ENCODE results near the gene AIRE.
"Not testable (repeated sequence)": the region's sequence is repeated elsewhere in the genome, so short reads cannot be mapped to it uniquely, and the experiment has no call there.

Gene AIRE

GRCh38 chr21:44285138-44285992 lies at the start of gene AIRE:
AIRE (plus strand) TSS chr21:44285876; CDS start chr21:44286007, 131 bp downstream.
- peak; percentile 54 for DNase-seq (ENCODE audit: low read depth)

- DNase-seq (ENCODE audit: low read depth) = not testable (repeated sequence)
Observed at GRCh38 chr21:44240353-44240752, 45.3 kb upstream of the AIRE start.

- DNase-seq (ENCODE audit: low read depth) = not testable (repeated sequence)
Observed at GRCh38 chr21:44240842-44241241, 44.8 kb upstream of the AIRE start, which contains the start of gene ICOSLG. ICOSLG (minus strand) TSS chr21:44240943; CDS start chr21:44240817, 126 bp downstream.

DNA sequence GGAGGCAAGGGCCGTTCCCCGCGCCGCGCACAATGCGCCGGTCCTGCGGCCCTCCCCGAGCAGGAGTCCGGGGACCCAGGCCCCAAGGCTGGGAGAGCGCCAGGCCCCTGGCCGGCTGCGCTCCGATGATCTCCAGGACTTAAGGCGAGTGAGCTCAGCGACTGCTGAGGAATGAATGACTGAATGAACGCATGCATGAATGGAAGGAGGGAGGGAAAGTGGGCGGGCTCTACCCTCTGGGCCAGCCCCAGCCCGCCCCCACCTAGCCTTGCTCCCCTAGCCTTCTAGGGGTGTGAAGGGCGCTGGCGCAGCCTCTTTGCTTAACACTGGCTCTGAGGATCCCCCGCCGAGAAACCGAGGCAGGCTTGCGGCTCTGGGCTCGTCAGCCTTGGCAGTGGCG lies 44.4 kb upstream of the AIRE start:
- not testable (repeated sequence) for DNase-seq (ENCODE audit: low read depth)

- DNase-seq (ENCODE audit: low read depth) = not testable (repeated sequence)
Observed at GRCh38 chr21:44243980-44244379, 41.7 kb upstream of the AIRE start.

DNA sequence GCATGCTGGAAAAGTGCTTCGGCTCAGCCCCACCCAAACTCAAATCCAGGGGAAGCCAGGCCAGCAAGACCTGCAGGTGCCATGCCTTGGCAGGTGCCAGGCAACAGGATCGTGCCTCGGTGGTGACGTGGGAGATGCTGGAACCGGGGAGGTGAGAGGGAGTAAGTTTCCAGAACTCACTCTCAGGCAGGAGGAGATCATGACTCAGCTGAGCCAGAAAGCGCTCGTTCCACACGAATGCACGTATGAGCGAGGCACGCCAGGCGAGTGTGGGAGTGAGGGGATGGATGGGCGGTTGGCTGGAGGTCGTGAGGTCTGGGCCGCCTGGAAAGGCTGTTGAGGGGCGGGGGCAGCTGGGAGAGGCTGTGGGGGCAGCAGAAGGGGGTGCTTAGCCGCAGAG lies 37.8 kb upstream of the AIRE start:
- not testable (repeated sequence) for DNase-seq (ENCODE audit: low read depth)

DNA sequence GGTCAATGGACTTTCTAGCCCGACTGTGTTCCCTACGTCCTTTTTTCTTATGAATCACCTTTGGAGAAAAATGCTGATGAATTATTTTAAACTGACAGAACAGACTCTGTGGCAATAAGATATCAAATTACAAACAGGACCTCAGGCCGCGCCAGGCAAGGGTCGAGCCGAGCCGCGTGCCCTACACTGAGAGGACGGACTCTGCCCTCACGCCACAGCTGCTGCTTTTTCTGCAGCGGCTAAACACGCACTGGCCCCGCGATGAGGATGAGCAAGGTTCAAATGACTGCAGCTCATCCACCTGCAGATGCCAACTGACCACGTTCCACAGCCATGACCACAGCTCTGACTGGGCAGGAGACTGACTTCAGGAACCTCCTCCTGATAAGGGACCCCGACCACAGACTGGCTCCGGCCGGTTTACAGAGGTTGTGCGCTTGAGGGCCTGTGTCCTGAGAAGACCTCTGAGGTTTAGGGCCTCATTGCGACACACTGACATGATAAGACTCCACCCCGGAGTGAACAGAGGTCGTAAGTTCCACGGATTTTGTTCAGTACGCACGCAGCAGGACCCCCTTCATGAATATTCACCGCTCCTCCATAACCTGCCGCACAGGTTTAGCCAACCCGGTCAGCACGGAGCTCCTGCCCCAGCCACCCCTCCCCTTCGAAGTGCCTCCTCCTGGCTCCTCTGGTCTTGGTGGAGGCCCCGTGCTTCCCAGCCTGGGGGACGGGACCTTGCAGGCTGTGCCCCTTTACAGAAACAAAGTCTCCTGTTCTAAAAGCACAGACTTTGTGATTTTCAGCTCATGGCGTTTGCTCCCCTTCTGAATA lies 36.3 kb upstream of the AIRE start:
- not testable (repeated sequence) for DNase-seq (ENCODE audit: low read depth)

- no peak for DNase-seq (ENCODE audit: low read depth)
Observed at GRCh38 chr21:44253832-44254710, 31.6 kb upstream of the AIRE start.

- no peak for DNase-seq (ENCODE audit: low read depth)
Observed at GRCh38 chr21:44255511-44255981, 30.1 kb upstream of the AIRE start.

DNA sequence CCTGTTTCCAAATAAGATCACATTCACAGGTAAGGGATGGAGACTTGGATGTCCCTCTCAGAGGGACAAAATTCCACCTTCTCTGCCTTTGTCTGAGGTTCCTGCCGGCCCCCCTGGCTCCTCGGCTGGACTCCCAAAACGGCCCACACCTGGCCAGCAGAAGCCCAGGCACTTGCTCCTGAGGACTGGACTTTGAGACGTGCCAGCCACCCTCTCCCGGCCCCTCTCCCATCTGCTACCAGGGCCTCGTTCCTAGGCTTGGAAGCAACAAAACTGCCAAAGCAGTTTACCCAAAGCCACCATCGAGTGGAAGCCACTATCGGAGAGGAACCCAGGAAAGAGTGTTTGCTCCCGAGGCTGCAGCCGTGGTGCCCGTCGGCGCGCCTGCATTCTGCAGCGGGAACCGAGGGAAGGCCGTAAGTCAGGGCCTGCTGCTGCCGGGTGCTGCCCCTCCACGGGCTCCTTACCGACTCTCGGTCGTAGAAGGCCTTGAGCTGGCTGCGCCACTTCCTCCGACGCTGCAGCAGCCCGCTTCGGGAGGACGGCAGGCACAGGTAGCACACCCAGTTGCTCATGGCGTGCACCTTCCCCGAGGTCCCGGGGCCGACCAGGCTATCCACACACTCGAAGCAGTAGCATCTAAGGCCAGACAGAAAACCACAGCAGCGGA lies 27.5 kb upstream of the AIRE start:
- no peak for DNase-seq (ENCODE audit: low read depth)

DNA sequence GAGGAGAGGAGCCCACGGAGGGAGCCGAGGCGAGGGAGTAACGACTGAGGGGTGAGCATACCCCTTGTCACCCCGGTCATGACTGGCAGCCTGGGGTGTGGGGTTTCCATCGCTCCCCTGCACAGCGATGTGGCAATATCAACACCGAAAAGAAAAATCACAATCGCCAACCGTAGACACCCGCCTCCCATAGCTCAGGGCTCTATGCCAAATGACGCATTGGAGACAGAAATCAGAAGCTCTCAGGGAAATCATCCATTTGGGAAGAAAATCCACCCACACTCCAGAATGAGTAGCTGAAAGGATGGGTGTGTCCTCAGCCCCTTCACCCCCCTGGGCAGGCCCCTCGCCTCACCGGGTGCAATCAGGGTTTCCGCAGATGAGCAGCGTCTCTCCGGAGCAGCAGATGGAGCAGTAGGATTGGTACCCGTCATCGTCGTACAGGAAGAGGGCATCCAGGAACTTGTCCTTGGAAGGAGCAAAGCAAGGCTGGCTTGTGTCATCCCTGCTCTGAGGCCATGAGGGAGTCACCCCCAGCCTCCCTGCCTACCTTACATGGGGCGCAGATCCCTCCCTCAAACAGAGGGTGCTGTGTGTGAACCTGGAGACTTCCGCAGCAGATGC lies 26.5 kb upstream of the AIRE start:
- no peak for DNase-seq (ENCODE audit: low read depth)

- no peak for DNase-seq (ENCODE audit: low read depth)
Observed at GRCh38 chr21:44260066-44260465, 25.6 kb upstream of the AIRE start.

DNA sequence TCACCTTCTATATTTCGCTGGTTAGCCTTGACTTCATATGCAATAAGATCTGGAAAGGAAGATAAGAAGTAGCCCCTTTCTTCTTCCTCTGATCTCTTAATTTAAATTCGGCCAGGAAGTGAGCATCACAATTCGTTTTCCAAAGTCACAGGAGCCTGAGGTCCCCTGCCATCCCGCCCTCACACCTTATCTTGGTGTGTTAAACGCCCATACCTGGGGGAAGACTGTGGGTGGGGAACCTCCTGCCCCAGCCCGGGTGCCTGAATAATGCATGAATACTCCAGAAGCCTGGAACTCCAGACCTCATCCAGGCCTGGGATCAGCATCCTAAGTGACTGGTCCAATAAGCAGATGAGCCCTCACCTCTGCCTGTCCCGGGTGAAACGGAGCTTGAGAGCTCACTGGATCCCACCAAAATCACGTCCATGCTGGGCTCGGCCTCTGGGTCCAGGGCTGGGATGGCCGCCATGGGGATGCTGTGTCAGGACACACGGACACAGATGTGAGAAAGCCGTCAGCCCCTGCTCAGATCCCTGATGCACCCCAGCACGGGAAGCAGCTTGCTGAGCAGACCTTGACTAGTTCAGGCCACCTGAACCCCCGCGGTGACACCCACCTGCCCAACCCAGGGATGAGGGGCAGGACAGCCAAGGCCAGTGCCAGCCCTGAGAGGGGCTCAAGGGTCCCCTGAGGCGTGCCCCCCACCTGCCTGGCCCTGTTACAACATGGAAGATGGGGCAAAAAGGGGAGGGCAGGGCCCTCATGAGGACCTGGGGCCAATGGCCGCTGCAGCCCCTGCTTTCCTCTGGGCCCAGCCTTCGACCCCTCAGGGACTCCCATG lies 24.7 kb upstream of the AIRE start:
- DNase-seq (ENCODE audit: low read depth) = no peak

- DNase-seq (ENCODE audit: low read depth) = no peak
Observed at GRCh38 chr21:44261675-44262295, 23.9 kb upstream of the AIRE start, which contains the start of gene DNMT3L. DNMT3L (minus strand) TSS chr21:44261897; CDS start chr21:44261259, 638 bp downstream.

GRCh38 chr21:44262338-44263056 lies 23.2 kb upstream of the AIRE start:
- no peak for DNase-seq (ENCODE audit: low read depth)

DNA sequence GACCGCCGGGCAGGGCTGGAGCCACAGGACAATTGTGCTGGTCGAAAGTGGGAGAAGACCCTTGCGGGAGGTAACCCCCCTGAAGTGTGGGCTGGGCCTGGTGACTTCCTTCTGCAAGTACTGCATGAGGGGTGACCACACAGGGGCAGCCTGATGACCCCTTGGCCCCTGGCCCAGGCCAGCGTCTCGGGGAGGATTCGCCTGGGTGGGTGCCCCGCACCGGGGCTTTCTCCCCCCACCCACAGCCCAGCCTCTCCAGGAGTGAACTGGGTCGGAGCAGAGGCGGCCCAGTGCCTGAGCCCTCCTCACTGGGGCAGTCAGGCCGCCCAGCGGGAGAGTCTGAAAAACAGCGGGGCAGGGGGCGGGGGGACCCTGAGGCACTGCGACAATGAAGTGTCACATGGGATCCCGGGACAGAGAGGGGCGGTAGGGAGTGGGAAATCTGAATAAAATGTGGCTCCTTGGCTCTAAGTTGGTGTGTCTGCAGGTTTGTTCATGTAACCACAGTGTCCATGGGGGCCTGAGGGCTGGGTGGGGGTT lies 22.4 kb upstream of the AIRE start:
- no peak for DNase-seq (ENCODE audit: low read depth)

- no peak for DNase-seq (ENCODE audit: low read depth)
Observed at GRCh38 chr21:44263768-44264167, 21.9 kb upstream of the AIRE start.

- no peak for DNase-seq (ENCODE audit: low read depth)
Observed at GRCh38 chr21:44265734-44266270, 19.9 kb upstream of the AIRE start.
